ENCODE data around the gene CREG2. TPM values are rescaled to one million over a fixed set of nuclear protein-coding genes. Genes with fewer than 3 reads are reported as not detected.

Gene CREG2
- total RNA-seq, 2 donors from 2014 or later = 0.59 TPM; not detected in 1

DNA sequence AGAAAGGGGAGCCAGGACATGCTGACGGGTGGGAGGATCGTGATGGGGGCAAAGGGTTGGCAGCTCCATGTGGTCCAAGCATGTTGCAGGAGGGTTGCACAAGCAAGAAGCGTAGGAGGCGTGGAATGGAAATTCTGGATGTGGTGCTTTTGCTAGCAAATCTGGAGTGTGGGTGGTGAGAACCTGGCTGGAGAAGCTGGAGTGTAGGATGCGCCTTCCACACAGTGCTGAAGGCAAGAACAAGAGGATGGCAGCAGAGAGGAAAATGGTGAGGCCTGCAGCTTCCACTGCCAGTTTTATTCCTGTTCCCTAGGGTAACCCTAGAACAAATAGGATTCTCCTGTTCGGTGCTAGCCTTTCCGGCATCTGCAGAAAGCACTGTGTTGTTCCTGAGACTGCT, 22.4 kb downstream of the CREG2 start:
- Histone ChIP-seq H3K4me1 (no peaks in the 10 kb centered on the region), H3K27ac (no peak overlapping the region), H3K9me3 (no peaks in the 10 kb centered on the region), H3K4me3 (no peak overlapping the region), H3K27me3 (no peaks in the 10 kb centered on the region), H3K36me3 (no peaks in the 10 kb centered on the region)
- TF ChIP-seq, protein P1, sequence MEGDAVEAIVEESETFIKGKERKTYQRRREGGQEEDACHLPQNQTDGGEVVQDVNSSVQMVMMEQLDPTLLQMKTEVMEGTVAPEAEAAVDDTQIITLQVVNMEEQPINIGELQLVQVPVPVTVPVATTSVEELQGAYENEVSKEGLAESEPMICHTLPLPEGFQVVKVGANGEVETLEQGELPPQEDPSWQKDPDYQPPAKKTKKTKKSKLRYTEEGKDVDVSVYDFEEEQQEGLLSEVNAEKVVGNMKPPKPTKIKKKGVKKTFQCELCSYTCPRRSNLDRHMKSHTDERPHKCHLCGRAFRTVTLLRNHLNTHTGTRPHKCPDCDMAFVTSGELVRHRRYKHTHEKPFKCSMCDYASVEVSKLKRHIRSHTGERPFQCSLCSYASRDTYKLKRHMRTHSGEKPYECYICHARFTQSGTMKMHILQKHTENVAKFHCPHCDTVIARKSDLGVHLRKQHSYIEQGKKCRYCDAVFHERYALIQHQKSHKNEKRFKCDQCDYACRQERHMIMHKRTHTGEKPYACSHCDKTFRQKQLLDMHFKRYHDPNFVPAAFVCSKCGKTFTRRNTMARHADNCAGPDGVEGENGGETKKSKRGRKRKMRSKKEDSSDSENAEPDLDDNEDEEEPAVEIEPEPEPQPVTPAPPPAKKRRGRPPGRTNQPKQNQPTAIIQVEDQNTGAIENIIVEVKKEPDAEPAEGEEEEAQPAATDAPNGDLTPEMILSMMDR (IDR thresholded peaks at IDR 0.05) = no peak
- no peak for DNase-seq (ENCODE audit: low spot score)

DNA sequence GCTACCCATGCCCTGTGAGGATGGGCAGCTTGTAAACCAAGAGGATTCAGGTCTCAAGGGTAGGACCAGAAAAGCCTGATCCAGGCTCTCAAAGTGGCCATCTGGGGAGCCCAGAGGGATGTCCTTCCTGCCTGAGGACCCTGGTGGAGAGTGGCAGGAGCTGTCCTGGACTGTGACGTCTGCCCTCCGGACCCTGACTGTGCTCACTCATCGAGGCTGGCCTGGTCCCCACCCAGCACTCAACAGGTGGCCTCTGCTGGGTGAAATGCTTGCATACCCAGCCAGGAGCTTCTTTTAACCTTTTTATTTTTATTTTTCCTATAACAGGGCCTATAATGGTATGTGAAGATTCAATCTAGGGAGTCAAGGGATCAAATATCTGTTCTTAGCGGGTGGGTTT, 24.5 kb downstream of the CREG2 start:
- no peaks in the 10 kb centered on the region for H3K27me3 ChIP-seq
- TF ChIP-seq, protein P1 (IDR thresholded peaks at IDR 0.05) = no peak
- no peak for DNase-seq (ENCODE audit: low spot score)
- H3K4me1 ChIP-seq = no peaks in the 10 kb centered on the region
- no peak overlapping the region for H3K27ac ChIP-seq
- H3K9me3 ChIP-seq = no peaks in the 10 kb centered on the region
- H3K4me3 ChIP-seq = no peak overlapping the region
- H3K36me3 ChIP-seq = no peaks in the 10 kb centered on the region

DNA sequence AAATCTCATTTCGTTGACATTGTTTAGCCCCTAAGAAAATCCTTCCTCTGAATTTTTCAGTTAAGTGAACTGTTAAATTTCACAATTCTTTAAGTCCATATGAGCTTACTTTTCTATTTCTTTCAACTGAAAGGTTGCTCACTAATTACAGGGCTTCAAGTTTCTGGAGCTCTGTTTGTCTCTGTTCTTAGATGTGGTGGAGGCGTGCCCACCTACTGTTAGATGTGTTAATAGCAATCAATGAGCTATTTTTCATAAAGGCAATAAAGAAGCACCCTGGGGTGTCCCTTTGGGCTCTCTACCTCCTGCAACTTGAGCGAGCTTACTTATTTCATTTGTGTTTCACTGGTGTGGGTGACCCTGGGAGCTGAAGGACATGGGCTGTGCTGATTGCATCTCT, 25.0 kb downstream of the CREG2 start:
- no peak overlapping the region for H3K27ac ChIP-seq
- no peaks in the 10 kb centered on the region for H3K4me1 ChIP-seq
- TF ChIP-seq, protein P1 (IDR thresholded peaks at IDR 0.05) = no peak
- H3K4me3 ChIP-seq = no peak overlapping the region
- H3K36me3 ChIP-seq = no peaks in the 10 kb centered on the region
- no peaks in the 10 kb centered on the region for H3K27me3 ChIP-seq
- no peak for DNase-seq (ENCODE audit: low spot score)
- H3K9me3 ChIP-seq = no peaks in the 10 kb centered on the region

DNA sequence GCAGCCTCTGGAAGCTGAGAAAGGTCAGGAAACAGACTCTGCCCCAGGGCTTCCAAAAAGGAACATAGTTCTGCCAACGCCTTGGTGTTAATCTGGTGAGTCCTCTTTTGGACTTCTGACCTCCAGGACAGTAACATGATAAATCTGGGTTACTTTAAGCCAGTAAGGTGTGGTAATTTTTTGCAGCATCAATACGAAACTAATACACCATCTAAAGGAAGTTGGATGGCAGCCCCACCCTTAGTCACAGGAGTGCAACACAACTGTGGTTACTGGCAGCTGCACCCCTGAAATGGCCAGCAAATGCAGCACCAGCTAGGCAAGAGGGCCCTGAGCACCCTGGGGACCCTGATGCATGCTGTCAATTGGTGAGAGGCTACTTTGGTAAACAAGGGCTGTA, 25.8 kb downstream of the CREG2 start:
- H3K27me3 ChIP-seq = no peaks in the 10 kb centered on the region
- no peaks in the 10 kb centered on the region for H3K9me3 ChIP-seq
- TF ChIP-seq, protein P1 (IDR thresholded peaks at IDR 0.05) = no peak
- no peaks in the 10 kb centered on the region for H3K36me3 ChIP-seq
- no peak overlapping the region for H3K4me3 ChIP-seq
- no peaks in the 10 kb centered on the region for H3K4me1 ChIP-seq
- no peak for DNase-seq (ENCODE audit: low spot score)
- no peak overlapping the region for H3K27ac ChIP-seq

DNA sequence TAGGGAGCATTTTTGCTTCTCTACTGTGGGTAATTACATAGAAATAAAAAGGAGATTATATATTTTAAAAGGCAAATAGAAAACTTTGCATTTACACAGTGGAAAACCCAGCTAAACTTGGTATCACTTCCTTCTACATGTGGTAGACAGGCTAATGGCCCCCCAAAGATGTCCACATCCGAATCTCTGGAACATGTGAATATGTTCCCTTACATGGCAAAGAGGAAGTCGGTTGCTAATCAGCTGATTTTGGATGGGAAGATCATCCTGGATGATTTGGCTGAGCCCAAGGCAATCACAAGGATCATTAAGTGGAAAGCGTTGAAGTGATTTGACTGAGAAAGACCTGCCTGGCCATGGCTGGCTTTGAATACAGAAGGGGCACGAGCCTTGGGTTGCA, 26.2 kb downstream of the CREG2 start:
- H3K4me3 ChIP-seq = no peak overlapping the region
- DNase-seq (ENCODE audit: low spot score) = no peak
- H3K4me1 ChIP-seq = no peaks in the 10 kb centered on the region
- H3K36me3 ChIP-seq = no peaks in the 10 kb centered on the region
- no peak overlapping the region for H3K27ac ChIP-seq
- no peaks in the 10 kb centered on the region for H3K9me3 ChIP-seq
- TF ChIP-seq, protein P1 (IDR thresholded peaks at IDR 0.05) = no peak
- H3K27me3 ChIP-seq = no peaks in the 10 kb centered on the region

DNA sequence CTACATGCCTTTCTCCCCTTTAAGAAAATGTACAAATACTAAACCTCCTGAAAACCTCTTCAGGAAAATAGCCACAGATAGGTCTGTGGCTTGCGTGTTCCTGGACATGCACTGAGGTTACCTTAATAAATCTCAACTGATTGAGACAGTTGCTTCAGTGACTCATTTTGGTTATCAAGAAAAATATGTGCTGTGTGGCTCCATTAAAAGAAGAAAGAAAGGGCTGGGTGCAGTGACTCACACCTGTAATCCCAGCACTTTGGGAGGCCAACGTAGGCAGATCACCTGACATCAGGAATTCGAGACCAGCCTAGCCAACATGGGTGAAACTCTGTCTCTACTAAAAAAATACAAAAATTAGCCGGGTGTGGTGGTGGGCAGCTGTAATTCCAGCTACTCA, 27.1 kb downstream of the CREG2 start:
- TF ChIP-seq, protein P1 (IDR thresholded peaks at IDR 0.05) = no peak
- H3K9me3 ChIP-seq = no peaks in the 10 kb centered on the region
- no peak overlapping the region for H3K27ac ChIP-seq
- no peaks in the 10 kb centered on the region for H3K27me3 ChIP-seq
- no peak for DNase-seq (ENCODE audit: low spot score)
- no peaks in the 10 kb centered on the region for H3K36me3 ChIP-seq
- no peak overlapping the region for H3K4me3 ChIP-seq
- no peaks in the 10 kb centered on the region for H3K4me1 ChIP-seq

Data from right atrium auricular region (tissue), 2 donors.